ENCODE results near the gene CACUL1.

Gene CACUL1

GRCh38 chr10:118729641-118730258 lies 25.0 kb downstream of the CACUL1 start:
- no peaks in the 10 kb centered on the region for H3K27me3 ChIP-seq (ENCODE audit: insufficient read depth, low read length)
- H3K4me3 ChIP-seq (ENCODE audit: low read length): no peak overlapping the region
- H3K9ac ChIP-seq (ENCODE audit: low read depth, low read length): no peak overlapping the region
- H3K4me1 ChIP-seq (ENCODE audit: insufficient read depth, low read length): peaks cover 26% of the 10 kb centered on the region
- peaks cover 25% of the 10 kb centered on the region for H3K36me3 ChIP-seq (ENCODE audit: insufficient read depth, low read length)
- 96% methylated on average over 2 of the region's 2 CpGs for WGBS
- H3K27ac ChIP-seq (ENCODE audit: low read depth, low read length): no peak overlapping the region
- H3K9me3 ChIP-seq (ENCODE audit: insufficient read depth, low read depth, low read length): no peaks in the 10 kb centered on the region

- Histone ChIP-seq H3K27ac (ENCODE audit: low read depth, low read length) (no peak overlapping the region), H3K36me3 (ENCODE audit: insufficient read depth, low read length) (peaks cover 27% of the 10 kb centered on the region), H3K9ac (ENCODE audit: low read depth, low read length) (no peak overlapping the region), H3K9me3 (ENCODE audit: insufficient read depth, low read depth, low read length) (no peaks in the 10 kb centered on the region), H3K4me3 (ENCODE audit: low read length) (no peak overlapping the region), H3K27me3 (ENCODE audit: insufficient read depth, low read length) (no peaks in the 10 kb centered on the region), H3K4me1 (ENCODE audit: insufficient read depth, low read length) (peaks cover 23% of the 10 kb centered on the region)
- WGBS: 92% methylated on average over 3 of the region's 3 CpGs
Measured at GRCh38 chr10:118729200-118729599, 25.6 kb downstream of the CACUL1 start.

- peaks cover 4% of the 10 kb centered on the region; the same call in 1 of the 2 replicates for H3K4me1 ChIP-seq (ENCODE audit: insufficient read depth, low read length)
- no peak overlapping the region for H3K9ac ChIP-seq (ENCODE audit: low read depth, low read length)
- H3K27ac ChIP-seq (ENCODE audit: low read depth, low read length): no peak overlapping the region
Measured at GRCh38 chr10:118725886-118726500, 28.8 kb downstream of the CACUL1 start.

DNA sequence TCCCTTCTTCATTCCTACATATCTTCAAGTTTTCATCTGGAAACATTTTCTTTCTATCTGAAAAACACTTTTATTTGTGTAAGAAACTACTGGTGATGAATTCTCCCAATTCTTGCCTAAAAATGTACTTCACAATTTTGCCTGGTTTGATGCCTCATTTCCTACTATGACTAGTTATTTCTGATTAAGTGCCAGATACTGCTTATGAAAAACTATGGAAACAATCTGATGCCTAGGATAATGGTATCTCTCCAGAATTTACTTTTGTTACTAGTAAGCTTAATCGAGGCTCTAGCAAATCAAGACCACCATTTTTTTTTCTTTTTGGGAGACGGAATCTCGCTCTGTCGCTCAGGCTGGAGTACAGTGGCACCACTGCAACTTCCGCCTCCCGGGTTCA lies 31.3 kb downstream of the CACUL1 start:
- no peaks in the 10 kb centered on the region for H3K9me3 ChIP-seq (ENCODE audit: insufficient read depth, low read depth, low read length)
- no peaks in the 10 kb centered on the region for H3K27me3 ChIP-seq (ENCODE audit: insufficient read depth, low read length)
- H3K4me1 ChIP-seq (ENCODE audit: insufficient read depth, low read length): peaks cover 3% of the 10 kb centered on the region; the same call in 1 of the 2 replicates
- no peak overlapping the region for H3K27ac ChIP-seq (ENCODE audit: low read depth, low read length)
- 96% methylated on average over 6 of the region's 6 CpGs for WGBS
- H3K36me3 ChIP-seq (ENCODE audit: insufficient read depth, low read length): peaks cover 31% of the 10 kb centered on the region
- H3K9ac ChIP-seq (ENCODE audit: low read depth, low read length): no peak overlapping the region
- H3K4me3 ChIP-seq (ENCODE audit: low read length): no peak overlapping the region

More at GRCh38 chr10:118725886-118726500, 28.8 kb downstream of the CACUL1 start:
- H3K27me3 ChIP-seq (ENCODE audit: insufficient read depth, low read length): no peaks in the 10 kb centered on the region
- no peak overlapping the region for H3K4me3 ChIP-seq (ENCODE audit: low read length)
- WGBS: 91% methylated on average over 4 of the region's 4 CpGs
- peaks cover 30% of the 10 kb centered on the region for H3K36me3 ChIP-seq (ENCODE audit: insufficient read depth, low read length)
- no peaks in the 10 kb centered on the region for H3K9me3 ChIP-seq (ENCODE audit: insufficient read depth, low read depth, low read length)

DNA sequence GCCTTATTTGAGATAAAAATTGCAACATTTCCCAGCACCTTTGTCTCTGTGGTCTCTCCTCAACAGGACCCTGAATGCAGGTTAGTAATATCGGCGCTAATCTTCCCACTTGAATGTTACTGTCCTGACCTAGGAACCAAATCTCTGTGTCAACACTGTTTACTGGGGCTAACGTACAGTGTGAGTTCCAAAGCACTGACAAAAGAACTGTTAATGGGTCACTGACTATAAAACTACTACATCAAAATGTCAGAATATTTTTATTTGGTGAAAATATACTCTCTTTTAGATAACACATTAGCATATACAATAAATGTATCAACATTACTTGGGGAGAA lies 33.3 kb downstream of the CACUL1 start:
- H3K27ac ChIP-seq (ENCODE audit: low read depth, low read length): no peak overlapping the region
- WGBS: 82% methylated on average over 3 of the region's 3 CpGs
- no peak overlapping the region for H3K4me3 ChIP-seq (ENCODE audit: low read length)
- H3K4me1 ChIP-seq (ENCODE audit: insufficient read depth, low read length): peaks cover 3% of the 10 kb centered on the region; the same call in 1 of the 2 replicates
- H3K9ac ChIP-seq (ENCODE audit: low read depth, low read length): no peak overlapping the region
- H3K36me3 ChIP-seq (ENCODE audit: insufficient read depth, low read length): peaks cover 39% of the 10 kb centered on the region
- H3K9me3 ChIP-seq (ENCODE audit: insufficient read depth, low read depth, low read length): no peaks in the 10 kb centered on the region
- H3K27me3 ChIP-seq (ENCODE audit: insufficient read depth, low read length): no peaks in the 10 kb centered on the region

- Histone ChIP-seq H3K27ac (ENCODE audit: low read depth, low read length) (no peak overlapping the region), H3K4me1 (ENCODE audit: insufficient read depth, low read length) (no peaks in the 10 kb centered on the region), H3K9me3 (ENCODE audit: insufficient read depth, low read depth, low read length) (no peaks in the 10 kb centered on the region), H3K4me3 (ENCODE audit: low read length) (no peak overlapping the region), H3K27me3 (ENCODE audit: insufficient read depth, low read length) (no peaks in the 10 kb centered on the region), H3K36me3 (ENCODE audit: insufficient read depth, low read length) (peaks cover 33% of the 10 kb centered on the region), H3K9ac (ENCODE audit: low read depth, low read length) (no peak overlapping the region)
- 67% methylated on average over 3 of the region's 3 CpGs for WGBS
Measured at GRCh38 chr10:118720685-118721538, 33.9 kb downstream of the CACUL1 start.

- H3K36me3 ChIP-seq (ENCODE audit: insufficient read depth, low read length): peaks cover 35% of the 10 kb centered on the region
- no peak overlapping the region for H3K27ac ChIP-seq (ENCODE audit: low read depth, low read length)
- no peaks in the 10 kb centered on the region for H3K27me3 ChIP-seq (ENCODE audit: insufficient read depth, low read length)
- H3K9ac ChIP-seq (ENCODE audit: low read depth, low read length): no peak overlapping the region
- WGBS: 92% methylated on average over 2 of the region's 3 CpGs
- no peaks in the 10 kb centered on the region for H3K9me3 ChIP-seq (ENCODE audit: insufficient read depth, low read depth, low read length)
- no peak overlapping the region for H3K4me3 ChIP-seq (ENCODE audit: low read length)
- H3K4me1 ChIP-seq (ENCODE audit: insufficient read depth, low read length): no peaks in the 10 kb centered on the region
Measured at GRCh38 chr10:118714366-118714765, 40.4 kb downstream of the CACUL1 start.

DNA sequence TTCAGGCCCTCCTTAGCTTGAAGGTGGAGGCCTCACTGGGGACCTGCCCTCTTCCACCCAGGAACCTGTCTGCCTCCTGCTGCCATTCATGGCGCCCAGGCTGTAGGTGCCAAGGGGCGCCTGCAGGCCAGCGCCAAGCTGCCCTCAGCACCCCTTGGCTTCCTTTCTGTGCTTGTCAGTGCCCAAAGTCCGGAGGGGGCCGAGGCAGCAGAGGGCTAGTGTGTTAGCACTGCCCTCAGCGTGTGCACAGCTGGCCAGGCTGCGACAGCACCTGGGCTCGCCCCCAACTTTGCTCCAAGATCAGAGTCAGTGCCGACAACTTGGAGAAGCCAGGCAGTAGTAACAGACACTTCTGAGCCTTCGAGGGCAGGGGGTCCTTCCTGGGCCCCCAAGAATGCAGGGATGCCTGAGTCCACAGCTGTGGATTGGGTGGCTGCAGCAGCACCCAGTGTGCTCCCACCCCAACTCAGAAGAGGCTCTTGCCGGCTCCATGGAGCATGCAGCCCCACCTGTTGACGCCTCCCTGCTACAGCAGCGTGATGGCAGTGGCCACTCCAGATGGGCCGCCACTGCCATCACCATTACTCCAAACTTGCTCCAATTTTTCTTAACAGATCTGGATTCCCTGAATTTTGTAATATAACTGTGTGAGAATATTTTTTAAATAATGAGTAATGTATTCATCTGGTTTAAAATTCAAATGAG lies 41.7 kb downstream of the CACUL1 start:
- Histone ChIP-seq H3K9ac (ENCODE audit: low read depth, low read length) (no peak overlapping the region), H3K4me1 (ENCODE audit: insufficient read depth, low read length) (no peaks in the 10 kb centered on the region), H3K4me3 (ENCODE audit: low read length) (no peak overlapping the region), H3K27me3 (ENCODE audit: insufficient read depth, low read length) (no peaks in the 10 kb centered on the region), H3K27ac (ENCODE audit: low read depth, low read length) (no peak overlapping the region), H3K9me3 (ENCODE audit: insufficient read depth, low read depth, low read length) (no peaks in the 10 kb centered on the region), H3K36me3 (ENCODE audit: insufficient read depth, low read length) (peaks cover 29% of the 10 kb centered on the region)
- WGBS: 91% methylated on average over 14 of the region's 14 CpGs

DNA sequence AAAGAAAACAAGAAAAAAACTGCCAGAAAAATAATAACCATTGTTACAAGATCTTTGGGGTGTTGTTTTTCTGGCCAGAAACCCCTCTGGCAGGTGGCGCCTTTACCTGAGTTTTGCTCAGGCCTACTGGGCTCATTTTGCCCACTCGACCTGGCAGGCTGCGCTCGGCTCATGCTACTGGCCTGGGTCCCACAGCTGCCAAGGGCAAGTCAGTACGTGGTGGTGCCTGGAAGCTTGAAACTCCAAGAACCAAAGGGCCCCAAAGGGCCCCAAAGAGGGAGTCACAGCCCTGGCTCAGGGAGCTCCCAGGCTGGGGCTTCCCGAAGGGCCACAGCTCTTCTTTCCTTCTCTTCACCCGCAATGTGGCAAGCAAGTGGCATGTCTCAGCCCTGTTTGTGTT lies 42.7 kb downstream of the CACUL1 start:
- Histone ChIP-seq H3K27ac (ENCODE audit: low read depth, low read length) (no peak overlapping the region), H3K4me3 (ENCODE audit: low read length) (no peak overlapping the region), H3K36me3 (ENCODE audit: insufficient read depth, low read length) (peaks cover 26% of the 10 kb centered on the region), H3K4me1 (ENCODE audit: insufficient read depth, low read length) (no peaks in the 10 kb centered on the region), H3K9ac (ENCODE audit: low read depth, low read length) (no peak overlapping the region), H3K9me3 (ENCODE audit: insufficient read depth, low read depth, low read length) (no peaks in the 10 kb centered on the region), H3K27me3 (ENCODE audit: insufficient read depth, low read length) (no peaks in the 10 kb centered on the region)
- 94% methylated on average over 7 of the region's 7 CpGs for WGBS

DNA sequence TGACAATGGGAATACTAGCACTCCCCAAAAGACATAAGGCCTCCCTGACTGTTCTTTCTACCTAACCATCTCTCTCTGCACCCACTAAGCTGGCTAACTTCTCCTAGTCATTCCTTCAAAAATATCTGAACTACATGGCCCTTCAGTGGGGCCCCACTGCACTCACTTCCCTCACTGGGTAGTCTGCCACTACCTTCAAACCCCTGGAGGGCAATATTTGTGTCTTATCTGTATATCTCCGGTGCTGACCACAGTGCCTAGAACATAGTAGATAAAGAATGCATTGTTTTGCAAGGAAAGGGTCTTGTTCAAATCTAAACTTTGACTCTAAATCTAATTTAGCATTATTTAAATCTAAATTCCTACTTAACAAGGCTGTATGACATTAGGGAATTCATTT lies 44.3 kb downstream of the CACUL1 start:
- H3K27ac ChIP-seq (ENCODE audit: low read depth, low read length): no peak overlapping the region
- no CpG with 5 or more reads among the region's 1 CpG for WGBS
- H3K9me3 ChIP-seq (ENCODE audit: insufficient read depth, low read depth, low read length): no peaks in the 10 kb centered on the region
- peaks cover 33% of the 10 kb centered on the region for H3K36me3 ChIP-seq (ENCODE audit: insufficient read depth, low read length)
- no peak overlapping the region for H3K9ac ChIP-seq (ENCODE audit: low read depth, low read length)
- H3K4me1 ChIP-seq (ENCODE audit: insufficient read depth, low read length): peaks cover 10% of the 10 kb centered on the region
- H3K27me3 ChIP-seq (ENCODE audit: insufficient read depth, low read length): no peaks in the 10 kb centered on the region
- H3K4me3 ChIP-seq (ENCODE audit: low read length): no peak overlapping the region

- Histone ChIP-seq H3K27ac (ENCODE audit: low read depth, low read length) (no peak overlapping the region), H3K4me1 (ENCODE audit: insufficient read depth, low read length) (peaks cover 21% of the 10 kb centered on the region), H3K9me3 (ENCODE audit: insufficient read depth, low read depth, low read length) (no peaks in the 10 kb centered on the region), H3K27me3 (ENCODE audit: insufficient read depth, low read length) (no peaks in the 10 kb centered on the region), H3K36me3 (ENCODE audit: insufficient read depth, low read length) (peaks cover 30% of the 10 kb centered on the region), H3K9ac (ENCODE audit: low read depth, low read length) (no peak overlapping the region), H3K4me3 (ENCODE audit: low read length) (no peak overlapping the region)
- 93% methylated on average over 6 of the region's 7 CpGs for WGBS
Measured at GRCh38 chr10:118708571-118708970, 46.2 kb downstream of the CACUL1 start.
